K562 (cell line): ENCODE results near the gene NCAM2.

Source experiments
- CTCF ChIP-seq, 3 experiments: IDR thresholded peaks in 2 of 3; conservative IDR thresholded peaks in 1 of 3; 2 replicates each; pipeline ENCODE4 v1.5.1; 2011 to 2012; ENCODE audit warnings: low read length in 3 of 3, mild to moderate bottlenecking in 3 of 3, control low read depth in 2 of 3, improper control_type of control experiment in 1 of 3, inconsistent platforms in 1 of 3, low read depth in 1 of 3, mixed read lengths in 1 of 3, moderate library complexity in 1 of 3; ENCODE audit not compliant: insufficient read depth in 2 of 3
- DNMT1 ChIP-seq: fragments of 450-650 bp; IDR thresholded peaks from 2 replicates; pipeline ENCODE4 v1.6.1; 2016; ENCODE audit warnings: antibody characterized with exemption, mild to moderate bottlenecking
- MAFK ChIP-seq: IDR thresholded peaks from 2 replicates; pipeline ENCODE4 v1.6.1; 2011; ENCODE audit warnings: low read length, improper control_type of control experiment
- MEF2A ChIP-seq: IDR thresholded peaks from 2 replicates; pipeline ENCODE4 v1.6.1; 2011; ENCODE audit warnings: low read depth, mild to moderate bottlenecking, low read length, moderate library complexity; ENCODE audit not compliant: control insufficient read depth
- NR2F6 ChIP-seq: fragments of 450-650 bp; formaldehyde crosslinking; IDR thresholded peaks from 2 replicates; pipeline ENCODE4 v1.4.0; 2020; ENCODE audit warnings: mild to moderate bottlenecking
- PHF8 ChIP-seq: fragments of 200-600 bp; sonication (generic); IDR thresholded peaks from 2 replicates; pipeline ENCODE4 v1.6.1; 2012; ENCODE audit warnings: mixed run types, mild to moderate bottlenecking, inconsistent platforms, low read length, moderate library complexity, borderline replicate concordance
- POLR2AphosphoS5 ChIP-seq: IDR thresholded peaks from 2 replicates; pipeline ENCODE4 v1.6.1; 2011; ENCODE audit warnings: mild to moderate bottlenecking, low read depth, low read length, moderate library complexity; ENCODE audit not compliant: control insufficient read depth, insufficient read depth
- POLR3A ChIP-seq: IDR thresholded peaks from 2 replicates; pipeline ENCODE4 v1.6.1; 2011; ENCODE audit warnings: borderline replicate concordance, mild to moderate bottlenecking, moderate library complexity; ENCODE audit not compliant: insufficient read length, insufficient read depth; ENCODE audit errors: extremely low read depth
- RBBP5 ChIP-seq: fragments of 200-600 bp; sonication (generic); IDR thresholded peaks from 2 replicates; pipeline ENCODE4 v1.6.1; 2012; ENCODE audit warnings: borderline replicate concordance, mild to moderate bottlenecking, low read length, control low read depth, inconsistent platforms; ENCODE audit not compliant: insufficient read depth, poor library complexity, severe bottlenecking
- SRSF9 ChIP-seq: fragments of 200-400 bp; formaldehyde crosslinking; IDR thresholded peaks from 2 replicates; pipeline ENCODE4 v1.6.1; 2017; ENCODE audit warnings: low read depth, low read length, borderline replicate concordance
- TCF7 ChIP-seq: sonication (generic); IDR thresholded peaks from 2 replicates; pipeline ENCODE4 v1.6.1; 2016; ENCODE audit warnings: antibody characterized with exemption, borderline replicate concordance
- UBTF ChIP-seq, 2 experiments: IDR thresholded peaks; 2 replicates each; pipeline ENCODE4 v1.6.1; 2012; ENCODE audit warnings: improper control_type of control experiment in 2 of 2, low read depth in 2 of 2, low read length in 2 of 2, borderline replicate concordance in 1 of 2
- USF2 ChIP-seq: sonication (generic); formaldehyde crosslinking; IDR thresholded peaks from 2 replicates; pipeline ENCODE4 v1.5.0; 2020; ENCODE audit warnings: missing genetic modification reagents
- ZEB2 ChIP-seq: fragments of 450-650 bp; IDR thresholded peaks from 2 replicates; pipeline ENCODE4 v1.6.1; 2016

- TF ChIP-seq UBTF (IDR thresholded peaks at IDR 0.05; ENCODE audit: borderline replicate concordance in 1 of 2, low read depth in 2 of 2, low read length in 2 of 2) = no peak
- no peak for TF ChIP-seq PHF8
- no peak for TF ChIP-seq USF2 (CRISPR knock-in tag)
- no peak for TF ChIP-seq ZEB2
- TF ChIP-seq CTCF (IDR thresholded peaks at IDR 0.05 in 2 of 3, conservative IDR thresholded peaks at IDR 0.05 in 1 of 3; ENCODE audit: insufficient read depth in 2 of 3, low read depth in 1 of 3, low read length in 3 of 3) = no peak
- no peak for TF ChIP-seq RBBP5
- TF ChIP-seq DNMT1 = no peak
- TF ChIP-seq MAFK = no peak
- TF ChIP-seq POLR2AphosphoS5 = no peak
- TF ChIP-seq NR2F6 (CRISPR knock-in tag) = no peak
- no peak for TF ChIP-seq POLR3A
- no peak for TF ChIP-seq TCF7
- no peak for TF ChIP-seq MEF2A
- no peak for TF ChIP-seq SRSF9
Observed at GRCh38 chr21:21019681-21020080, 21.5 kb downstream of the NCAM2 start.
